NCI-H748 (cell line): ENCODE results near the gene FABP2.
"Not testable (repeated sequence)": the region's sequence is repeated elsewhere in the genome, so short reads cannot be mapped to it uniquely, and the experiment has no call there.

ENCODE experiments used
- DNase-seq: peaks from one replicate; lab custom pipeline; 2025; ENCODE audit not compliant: unreplicated experiment; lab: John Stamatoyannopoulos, UW

Gene FABP2

DNA sequence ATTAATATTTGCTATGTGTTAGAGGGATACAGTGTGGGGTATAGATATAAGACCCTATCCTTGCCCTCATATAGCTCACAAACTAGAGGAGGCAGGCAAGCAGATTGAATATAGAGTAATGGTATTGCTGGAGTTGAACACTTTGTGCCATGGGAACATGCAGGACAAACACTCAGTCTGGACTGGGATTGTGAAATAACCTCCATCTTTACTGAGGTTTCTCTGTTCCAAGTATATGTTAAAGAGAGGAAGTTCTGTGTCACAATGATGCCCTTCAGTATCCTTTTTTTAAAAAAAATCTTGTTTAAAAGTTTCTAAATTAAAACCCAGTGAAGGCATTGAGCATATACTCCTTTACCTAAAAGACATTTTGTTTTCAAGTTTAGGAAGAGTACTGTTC, 8.7 kb downstream of the FABP2 start:
- no peak for DNase-seq

DNA sequence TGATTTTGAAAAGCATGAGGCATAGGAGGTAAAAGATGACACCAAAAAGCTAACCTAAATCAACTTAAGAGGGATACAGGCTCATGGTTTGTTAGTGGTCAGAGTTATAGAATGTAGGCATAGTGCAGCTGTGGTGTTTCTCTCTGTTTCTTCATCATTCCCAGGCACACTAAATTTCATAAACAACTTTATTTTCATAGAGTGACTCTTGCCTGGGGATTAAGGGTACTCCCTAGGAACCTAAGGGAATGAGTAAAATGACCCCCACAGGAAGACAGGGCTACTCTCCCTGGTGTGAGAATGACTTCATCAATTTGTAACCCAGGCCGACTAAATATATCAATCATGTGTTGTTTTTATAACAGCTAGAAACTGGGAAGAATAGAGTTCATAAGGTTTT, 11.1 kb downstream of the FABP2 start:
- no peak for DNase-seq

DNA sequence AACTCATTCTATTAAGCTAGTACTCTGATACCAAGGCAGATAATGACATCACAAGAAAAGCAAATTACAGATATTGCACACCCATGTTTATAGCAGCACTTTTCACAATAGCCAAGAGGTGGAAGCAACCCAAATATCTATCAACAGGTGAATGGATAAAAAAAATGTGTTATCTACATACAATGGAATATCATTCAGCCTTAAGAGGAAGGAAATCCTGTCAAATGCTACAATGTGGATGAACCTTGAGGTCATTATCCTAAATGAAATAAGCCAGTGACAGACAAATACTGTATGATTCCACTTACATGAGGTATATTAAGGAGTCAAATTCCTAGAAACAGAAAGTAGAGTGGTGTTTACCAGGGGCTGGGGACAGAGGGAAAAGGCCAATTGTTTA, 14.3 kb downstream of the FABP2 start:
- DNase-seq, result no peak

DNA sequence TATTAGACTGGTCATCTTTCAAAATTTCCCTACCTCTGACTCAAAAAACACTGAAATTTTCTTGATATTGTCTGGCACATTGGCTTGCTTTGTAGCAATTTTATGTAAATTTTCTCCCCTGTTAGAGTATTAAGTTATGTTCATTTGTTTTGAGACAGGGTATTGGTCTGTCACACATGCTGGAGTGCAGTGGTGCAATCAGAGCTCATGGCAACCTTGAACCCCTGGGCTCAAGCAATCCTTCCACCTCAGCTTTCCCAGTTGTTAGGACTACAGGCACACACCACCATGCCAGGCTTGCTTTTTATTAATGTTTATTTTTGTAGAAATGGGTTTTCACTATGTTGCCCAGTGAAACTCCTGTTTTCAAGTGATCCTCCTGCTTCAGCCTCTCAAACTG, 17.5 kb downstream of the FABP2 start:
- no peak for DNase-seq

DNA sequence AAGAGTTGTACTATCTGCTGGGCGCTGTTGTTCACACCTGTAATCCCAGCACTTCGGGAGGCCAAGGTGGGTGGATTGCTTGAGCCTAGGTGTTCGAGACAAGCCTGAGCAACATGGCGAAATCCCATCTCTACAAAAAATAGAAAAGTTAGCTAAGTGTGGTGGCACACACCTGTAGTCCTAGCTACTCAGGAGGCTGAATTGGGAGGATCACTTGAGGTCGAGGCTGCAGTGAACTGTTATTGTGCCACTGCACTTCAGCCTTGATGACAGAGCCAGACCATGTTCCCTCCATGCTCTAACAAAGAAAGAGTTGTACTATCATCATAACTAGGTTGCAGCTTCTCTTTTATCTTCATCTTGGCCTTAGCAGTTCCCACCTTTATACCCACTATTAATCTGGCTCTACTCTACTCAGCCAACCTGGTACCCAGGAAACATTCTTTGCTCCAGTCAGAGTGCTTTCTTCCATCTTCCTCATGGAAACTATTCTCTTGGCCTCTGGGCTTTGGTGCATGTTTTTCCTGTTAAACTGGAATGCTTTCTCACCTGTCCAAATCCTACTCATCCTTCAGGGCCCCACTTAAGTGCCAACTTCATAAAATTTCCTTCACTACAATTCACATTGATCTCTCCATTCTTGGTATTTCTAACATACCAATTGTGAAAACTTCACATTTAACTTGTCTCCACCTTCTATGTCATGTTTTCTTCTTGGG, 18.2 kb downstream of the FABP2 start:
- no peak for DNase-seq

DNA sequence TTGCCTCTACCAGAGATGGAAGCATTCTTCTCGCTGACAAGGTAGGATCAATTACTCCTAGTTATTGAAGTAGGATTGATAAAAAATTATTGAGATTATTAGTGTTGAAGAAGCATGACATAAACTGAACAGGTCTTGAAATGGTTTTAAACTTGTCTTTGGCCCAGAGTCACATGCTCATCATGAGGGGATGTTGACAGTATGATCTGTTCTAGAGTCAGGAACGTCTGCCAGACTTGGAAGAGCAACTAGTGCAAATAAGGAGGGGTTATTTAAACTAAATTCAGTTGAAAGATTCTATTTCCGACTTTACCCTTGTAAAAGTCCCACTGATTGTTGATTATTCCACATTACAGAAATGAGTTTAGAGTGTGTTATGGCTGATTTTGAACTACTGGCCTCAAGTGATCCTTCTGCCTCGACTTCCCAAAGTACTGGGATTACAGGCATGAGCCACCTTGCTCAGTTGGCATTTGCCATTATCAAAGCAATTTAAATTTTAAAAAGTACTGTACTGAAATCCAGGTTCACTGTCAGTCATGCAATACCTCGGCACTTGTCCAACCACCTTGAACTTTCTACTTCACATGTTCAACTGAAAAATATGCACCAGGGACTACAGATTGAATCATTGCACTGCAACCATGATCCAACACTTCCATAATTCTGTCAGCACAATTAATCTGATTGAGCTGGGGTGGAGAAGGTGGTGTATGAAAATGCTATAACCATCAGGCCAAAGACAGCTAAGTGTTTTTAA, 19.7 kb downstream of the FABP2 start:
- no peak for DNase-seq

DNA sequence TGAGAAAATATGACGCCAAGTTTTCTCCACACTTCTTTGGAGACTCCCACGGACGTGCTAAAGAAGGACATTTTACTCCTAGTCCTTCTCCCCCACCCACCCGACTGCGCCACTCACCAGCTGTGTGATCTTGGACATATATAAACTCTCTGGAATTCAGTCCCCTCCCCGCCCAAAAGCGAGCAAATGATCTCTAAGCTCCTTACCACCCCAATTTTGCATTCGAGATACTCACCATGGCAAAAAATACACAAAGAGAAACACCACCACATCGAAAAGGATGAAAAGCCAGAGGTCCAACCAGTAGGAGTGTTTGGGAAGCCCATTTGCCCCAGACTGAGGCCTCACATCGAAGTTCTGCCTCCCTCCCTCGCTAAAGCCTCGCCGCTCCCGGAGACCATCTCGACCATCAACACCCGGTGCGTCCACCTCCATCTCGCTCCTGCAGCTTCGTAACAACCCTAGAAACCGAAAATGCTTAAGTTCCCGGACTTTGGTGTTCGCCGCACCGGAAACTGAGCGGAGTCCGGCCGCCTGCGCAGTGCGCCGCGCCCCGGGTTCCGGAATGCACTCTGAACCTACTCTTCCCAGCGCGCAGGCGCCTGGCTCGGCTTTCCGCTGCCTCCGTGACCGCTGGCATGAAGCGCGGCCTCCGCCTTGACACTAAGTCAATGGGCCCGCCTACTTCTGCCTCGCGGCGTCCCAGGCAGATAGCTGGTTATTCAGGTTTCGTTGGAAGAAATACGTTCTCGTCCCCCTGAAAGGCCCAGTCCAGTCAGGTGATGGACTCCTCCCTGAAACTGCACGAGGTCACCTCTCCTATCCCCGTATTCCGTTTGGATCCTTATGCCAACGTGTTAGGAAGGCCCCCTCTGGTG, 21.6 kb downstream of the FABP2 start:
- no peak for DNase-seq

DNA sequence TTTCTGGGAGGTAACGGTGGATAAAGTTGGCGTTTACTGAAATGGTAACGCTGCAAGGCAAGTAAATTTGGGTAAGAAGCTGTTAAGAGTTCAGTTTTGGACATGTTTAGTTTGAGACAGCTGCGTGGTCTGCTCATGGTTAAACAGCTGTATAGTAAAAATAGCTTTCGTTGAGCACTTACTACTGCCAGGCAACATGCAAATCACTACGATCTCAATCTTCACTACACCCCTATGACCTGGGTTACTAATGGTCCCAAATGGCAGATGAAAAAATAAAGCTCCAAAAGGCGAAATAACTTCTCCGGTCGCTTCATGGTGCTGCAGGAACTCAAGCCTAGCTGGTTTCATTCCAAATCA, 22.2 kb downstream of the FABP2 start:
- DNase-seq, result no peak

DNA sequence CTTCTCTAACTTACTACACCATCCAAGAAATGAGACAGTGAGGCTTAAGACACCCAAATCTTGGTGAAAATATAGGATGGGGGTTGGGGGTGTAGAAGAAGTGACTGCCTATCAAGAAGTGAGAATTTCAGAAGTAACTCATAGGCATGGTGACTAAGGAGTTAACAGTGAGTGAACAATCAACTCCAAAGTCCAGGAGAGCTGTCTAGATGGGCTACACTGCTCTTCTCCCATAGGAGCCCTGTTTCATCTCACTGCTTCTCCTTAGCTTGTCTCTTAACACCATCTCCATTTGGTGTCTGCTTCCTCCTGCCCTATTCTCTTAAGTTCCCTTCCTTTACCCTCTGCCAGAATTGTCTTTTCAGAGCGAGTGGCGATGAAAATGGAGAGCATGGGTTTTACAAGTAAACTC, 22.7 kb downstream of the FABP2 start:
- DNase-seq, result no peak

DNA sequence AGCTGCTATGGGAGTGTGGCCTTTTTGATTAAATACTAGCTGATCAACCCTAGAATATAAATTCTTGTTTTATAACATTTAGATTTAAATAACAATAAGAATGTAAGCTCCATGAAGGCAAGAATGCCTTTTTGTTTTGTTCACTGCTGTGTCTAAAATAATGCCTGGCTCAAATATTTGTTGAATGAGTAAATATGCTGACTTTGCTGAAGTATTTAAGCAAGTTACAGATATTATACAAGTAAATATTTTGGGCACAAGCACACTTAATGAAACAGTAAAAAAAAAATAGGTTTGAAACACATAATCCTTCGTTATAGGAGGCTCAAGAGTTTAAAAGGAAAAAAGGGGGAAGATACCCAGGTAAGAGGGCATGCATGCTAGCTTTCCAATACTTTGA, 24.1 kb downstream of the FABP2 start:
- DNase-seq, result no peak

DNA sequence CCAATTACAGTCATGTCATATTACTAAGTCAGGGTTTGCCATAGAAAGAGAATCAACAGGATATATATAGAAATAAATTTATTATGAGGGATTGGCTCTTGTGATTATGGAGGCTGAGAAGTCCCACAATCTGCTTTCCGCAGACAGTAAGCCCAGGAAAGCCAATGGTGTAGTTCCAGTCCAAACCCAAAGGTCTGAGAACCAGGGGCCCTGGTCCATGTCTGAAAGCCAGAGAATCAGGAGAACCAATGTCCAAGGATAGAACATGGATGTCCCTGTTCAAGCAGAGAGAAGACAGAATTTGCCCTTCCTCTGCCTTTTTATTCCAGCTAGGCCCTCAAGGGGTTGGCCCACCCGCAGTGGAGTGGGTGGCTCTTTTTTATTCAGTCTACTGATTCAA, 25.6 kb downstream of the FABP2 start:
- DNase-seq, result no peak

DNA sequence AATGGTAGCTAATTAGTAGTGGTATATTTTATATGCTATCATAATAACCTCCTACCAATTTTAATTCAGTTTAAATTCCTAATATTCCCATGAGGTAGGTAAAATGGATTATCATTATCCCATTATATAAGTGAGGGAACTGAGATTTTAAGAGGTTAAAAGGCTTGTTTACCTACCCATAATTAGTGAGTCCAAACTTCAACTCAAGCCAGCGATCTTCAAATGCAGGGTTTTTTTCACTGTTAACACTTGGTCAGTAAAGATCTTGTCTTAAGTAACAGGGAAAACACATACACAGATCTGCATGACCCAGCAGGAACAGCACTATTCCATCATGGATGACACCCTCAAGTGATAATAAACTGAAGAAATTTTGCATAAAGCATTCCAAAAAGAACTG, 31.3 kb downstream of the FABP2 start:
- no peak for DNase-seq

DNA sequence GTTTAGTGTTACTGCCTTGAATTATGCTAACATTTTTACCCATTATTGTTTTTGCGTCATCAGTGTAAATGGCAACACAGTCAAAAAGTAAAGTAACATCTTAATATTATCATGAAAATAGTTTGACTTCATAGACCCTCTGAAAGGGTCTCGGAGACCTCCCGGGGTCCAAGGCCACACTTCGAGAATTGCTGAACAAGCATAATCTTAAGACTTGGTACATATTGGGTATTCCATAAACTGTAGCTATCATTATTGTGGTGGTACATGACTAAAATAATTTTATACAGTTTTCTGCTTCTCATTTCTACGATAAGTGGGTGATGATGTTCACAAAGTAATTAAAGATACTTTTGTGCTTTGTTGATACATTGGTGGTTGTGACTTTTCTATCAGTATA, 32.6 kb downstream of the FABP2 start:
- DNase-seq, result no peak

DNA sequence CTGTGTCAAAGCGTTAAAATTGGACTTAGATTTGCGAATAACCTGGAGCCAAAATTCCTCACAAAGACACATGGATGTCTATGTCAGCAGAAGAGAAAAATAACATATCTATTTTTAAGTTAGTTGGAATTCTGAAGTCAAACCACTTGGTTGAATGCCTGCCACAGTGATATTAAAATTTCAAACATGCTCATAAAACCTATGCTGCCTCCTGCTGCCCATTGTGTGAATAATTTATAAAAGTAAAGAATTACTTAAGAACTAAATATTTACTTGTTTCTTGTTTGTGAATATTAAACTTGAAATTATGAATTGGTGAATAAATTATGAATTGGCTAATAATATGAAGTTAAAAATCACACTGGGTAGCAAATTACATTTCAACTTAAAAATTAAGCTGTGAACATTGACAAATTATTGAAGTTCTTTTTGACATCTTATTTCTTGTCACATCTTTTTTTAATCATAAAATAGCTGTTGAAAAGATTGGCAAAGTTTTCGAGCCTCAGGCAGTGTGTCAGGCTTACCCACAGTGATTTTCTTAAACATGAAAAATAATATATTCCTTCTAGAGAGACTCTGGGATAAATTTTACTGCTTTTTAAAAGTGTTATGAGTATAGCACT, 35.4 kb downstream of the FABP2 start:
- no peak for DNase-seq

DNA sequence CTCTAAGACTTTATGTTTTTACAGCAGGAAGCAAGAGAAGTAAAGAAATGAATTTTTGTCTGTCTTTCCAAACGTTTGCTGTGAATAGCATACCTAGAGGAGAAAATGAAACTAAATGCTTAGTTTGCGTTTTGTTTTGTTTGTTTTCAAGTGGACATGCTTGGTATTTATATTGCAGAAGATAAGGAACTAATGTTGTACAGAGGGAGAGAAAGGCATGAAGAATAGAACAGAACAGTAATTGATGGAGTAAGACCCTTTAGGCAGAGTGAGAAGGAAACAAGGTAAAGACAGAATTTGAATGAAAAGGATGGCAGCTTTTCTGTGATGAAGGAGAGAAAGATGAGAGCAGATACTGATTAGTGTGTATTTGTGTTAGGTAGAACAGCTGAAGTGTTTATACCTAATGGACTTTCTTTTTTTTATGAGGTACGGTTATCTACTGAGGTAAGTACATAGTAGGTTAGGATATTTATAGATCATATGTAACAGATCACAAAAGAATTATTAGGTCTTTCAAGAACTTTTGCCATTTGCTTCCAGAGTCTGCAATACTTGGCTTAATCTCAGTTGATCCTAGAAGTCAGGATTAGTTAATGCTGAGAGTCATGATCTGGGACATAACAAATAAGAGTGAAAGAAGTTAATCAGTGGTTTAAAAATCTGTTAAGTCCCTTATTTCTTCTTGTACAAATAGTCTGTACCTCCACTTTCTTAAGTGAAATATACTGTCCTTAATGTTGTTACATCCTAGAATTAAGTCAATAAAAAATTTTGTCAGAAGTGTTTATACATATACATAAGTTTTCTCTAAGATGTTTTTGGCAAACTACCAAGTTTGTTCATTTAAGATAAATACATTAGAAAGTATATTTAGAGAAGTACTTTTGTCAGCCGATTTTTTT, 36.8 kb downstream of the FABP2 start:
- DNase-seq, result no peak

DNA sequence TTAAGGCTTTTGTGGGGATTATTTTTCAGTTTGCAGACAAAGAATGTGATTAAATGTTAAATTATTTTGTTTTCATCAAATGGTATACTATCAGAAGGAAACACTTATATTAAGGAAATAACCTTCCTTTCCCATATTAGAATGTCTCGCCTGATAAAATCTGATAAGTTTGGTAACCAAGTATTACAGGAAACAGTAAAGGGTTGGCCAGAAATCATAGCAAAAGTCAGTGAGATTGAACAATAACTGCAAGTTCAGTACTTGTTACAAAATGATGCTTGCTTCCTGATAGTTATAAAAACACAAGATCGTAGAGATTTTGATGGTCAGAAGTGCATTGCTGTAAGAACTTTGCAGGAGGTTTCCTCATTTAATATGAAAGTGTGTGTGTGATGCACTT, 40.5 kb downstream of the FABP2 start:
- no peak for DNase-seq

DNA sequence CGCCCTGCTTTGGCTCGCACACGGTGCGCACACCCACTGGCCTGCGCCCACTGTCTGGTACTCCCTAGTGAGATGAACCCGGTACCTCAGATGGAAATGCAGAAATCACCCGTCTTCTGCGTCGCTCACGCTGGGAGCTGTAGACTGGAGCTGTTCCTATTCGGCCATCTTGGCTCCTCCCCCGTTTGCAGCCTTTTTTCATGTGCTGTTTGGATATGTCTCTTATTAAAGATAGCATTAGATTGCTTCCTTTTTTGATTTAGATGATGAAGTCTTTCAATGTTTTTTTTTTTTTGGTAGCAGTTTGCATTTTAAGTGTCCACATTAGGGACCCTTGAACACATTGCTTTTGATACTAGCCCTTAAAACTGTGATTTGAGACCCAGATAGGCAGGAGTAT, 42.0 kb downstream of the FABP2 start:
- not testable (repeated sequence) for DNase-seq

DNA sequence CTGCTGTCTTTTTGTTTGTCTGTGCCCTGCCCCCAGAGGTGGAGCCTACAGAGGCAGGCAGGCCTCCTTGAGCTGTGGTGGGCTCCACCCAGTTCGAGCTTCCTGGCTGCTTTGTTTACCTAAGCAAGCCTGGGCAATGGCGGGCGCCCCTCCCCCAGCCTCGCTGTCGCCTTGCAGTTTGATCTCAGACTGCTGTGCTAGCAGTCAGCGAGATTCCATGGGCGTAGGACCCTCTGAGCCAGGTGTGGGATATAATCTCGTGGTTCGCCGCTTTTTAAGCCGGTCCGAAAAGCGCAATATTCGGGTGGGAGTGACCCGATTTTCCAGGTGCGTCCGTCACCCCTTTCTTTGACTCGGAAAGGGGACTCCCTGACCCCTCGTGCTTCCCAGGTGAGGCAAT, 42.4 kb downstream of the FABP2 start:
- DNase-seq, result not testable (repeated sequence)

DNA sequence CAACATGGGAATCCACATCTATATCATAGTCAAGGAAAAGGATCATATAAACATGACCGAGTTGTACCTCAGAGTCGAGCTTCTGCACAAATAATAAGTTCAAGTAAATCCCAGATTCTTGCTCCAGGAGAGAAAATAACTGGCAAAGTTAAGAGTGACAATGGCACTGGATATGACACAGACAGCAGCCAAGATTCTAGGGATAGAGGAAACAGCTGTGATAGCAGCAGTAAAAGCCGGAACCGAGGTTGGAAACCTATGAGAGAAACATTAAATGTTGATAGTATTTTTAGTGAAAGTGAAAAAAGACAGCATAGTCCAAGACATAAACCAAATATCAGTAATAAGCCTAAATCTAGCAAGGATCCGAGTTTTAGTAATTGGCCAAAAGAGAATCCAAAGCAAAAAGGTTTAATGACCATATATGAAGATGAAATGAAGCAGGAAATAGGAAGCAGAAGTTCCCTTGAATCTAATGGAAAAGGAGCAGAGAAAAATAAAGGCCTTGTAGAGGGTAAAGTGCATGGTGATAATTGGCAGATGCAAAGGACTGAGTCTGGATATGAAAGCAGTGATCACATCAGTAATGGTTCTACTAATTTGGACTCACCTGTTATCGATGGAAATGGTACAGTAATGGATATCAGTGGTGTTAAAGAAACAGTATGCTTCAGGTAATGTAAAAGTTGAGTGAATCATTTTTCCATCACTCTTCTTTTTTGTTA, 50.4 kb downstream of the FABP2 start:
- no peak for DNase-seq

DNA sequence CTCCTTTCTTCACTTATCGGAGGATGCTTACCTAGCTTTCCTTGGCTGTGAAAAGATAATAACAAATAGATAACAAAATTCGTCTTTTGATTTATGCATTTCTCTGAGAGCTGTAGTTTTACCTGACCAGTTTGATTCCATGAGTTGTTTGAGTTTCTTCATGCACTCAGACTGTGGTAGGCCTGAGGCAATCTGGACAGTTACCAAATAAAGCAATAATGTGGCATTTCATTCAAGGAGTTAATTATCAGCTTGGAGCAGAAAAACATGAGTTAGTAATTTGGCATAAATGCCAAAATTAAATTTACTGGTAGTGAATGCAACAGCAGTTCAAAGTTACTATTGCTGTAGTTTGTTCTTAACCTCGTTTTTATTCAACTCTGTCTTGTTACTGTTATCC, 53.5 kb downstream of the FABP2 start:
- DNase-seq, result no peak
